ENCODE data around the gene C3orf20. TPM values are rescaled to one million over a fixed set of nuclear protein-coding genes. Genes with fewer than 3 reads are reported as not detected.

C3orf20 gene
- total RNA-seq, 2 donors from 2014 or later = 0.12 to 0.42 TPM

DNA sequence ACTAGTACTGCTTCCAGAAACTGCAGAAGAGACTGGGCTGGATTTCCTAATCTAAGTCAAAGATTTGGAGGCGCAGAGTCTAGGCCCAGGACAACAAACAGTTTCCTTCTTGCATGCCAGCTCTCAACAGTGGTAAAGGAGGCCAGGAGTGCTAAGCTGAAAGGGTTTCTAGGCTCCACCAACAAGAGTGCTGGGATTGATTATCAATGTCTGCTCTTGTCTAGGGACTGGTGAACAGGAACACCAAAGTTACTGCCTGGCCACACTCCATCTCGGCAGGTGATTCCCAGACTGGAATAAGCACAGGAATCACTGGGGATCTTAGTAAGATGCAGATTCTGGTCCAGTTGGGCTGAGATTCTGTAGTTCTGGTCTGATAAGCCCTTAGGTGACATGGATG is 121.1 kb downstream of the C3orf20 start:
- Mint-ChIP-seq H3K4me3 (no peak overlapping the region), H3K27me3 (peaks cover 31% of the 10 kb centered on the region), H3K27ac (no peak overlapping the region), H3K36me3 (ENCODE audit: low read depth) (peaks cover 2% of the 10 kb centered on the region), H3K4me1 (peaks cover 2% of the 10 kb centered on the region)
- ATAC-seq (no peak), DNase-seq (no peak)
- H3K9me3 ChIP-seq (ENCODE audit: control insufficient read depth, low read length, poor library complexity, severe bottlenecking) = no peaks in the 10 kb centered on the region

DNA sequence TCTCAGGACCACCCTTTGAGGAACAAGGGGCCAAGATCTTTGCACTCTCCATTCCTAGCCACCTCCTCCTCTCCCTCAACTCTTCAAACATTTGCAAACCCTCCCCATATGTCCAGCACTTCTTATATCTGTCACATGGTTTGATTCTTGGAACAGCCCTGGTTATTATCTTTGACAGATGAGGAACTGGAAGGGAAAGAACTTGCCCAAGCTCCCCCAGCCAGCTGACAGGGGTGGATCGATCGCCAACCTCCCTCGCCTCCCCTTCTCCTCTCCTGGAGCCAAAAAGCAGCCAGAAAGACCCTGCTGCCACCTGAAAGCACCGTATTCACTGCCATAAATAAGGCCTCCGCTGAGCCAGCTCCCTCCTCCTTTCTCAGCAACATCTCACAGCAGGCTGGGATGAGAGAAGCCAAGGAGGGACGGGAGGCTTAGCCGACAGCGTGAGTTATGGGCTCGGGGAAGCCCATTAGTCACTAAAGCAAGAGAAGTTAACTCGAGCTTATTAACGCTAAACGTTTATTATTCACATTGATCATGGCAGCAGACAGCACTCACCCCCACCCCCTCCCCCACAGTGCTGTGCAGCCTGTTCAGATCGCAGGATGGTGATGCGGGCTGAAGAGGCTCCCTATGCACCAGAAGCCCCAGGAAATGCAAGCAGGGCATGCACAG is 121.6 kb downstream of the C3orf20 start:
- no peak for ATAC-seq
- no peaks in the 10 kb centered on the region for H3K9me3 ChIP-seq (ENCODE audit: control insufficient read depth, low read length, poor library complexity, severe bottlenecking)
- Mint-ChIP-seq H3K27ac (no peak overlapping the region), H3K4me1 (no peaks in the 10 kb centered on the region), H3K27me3 (peaks cover 28% of the 10 kb centered on the region), H3K4me3 (no peak overlapping the region), H3K36me3 (ENCODE audit: low read depth) (peaks cover 2% of the 10 kb centered on the region)
- DNase-seq = no peak

DNA sequence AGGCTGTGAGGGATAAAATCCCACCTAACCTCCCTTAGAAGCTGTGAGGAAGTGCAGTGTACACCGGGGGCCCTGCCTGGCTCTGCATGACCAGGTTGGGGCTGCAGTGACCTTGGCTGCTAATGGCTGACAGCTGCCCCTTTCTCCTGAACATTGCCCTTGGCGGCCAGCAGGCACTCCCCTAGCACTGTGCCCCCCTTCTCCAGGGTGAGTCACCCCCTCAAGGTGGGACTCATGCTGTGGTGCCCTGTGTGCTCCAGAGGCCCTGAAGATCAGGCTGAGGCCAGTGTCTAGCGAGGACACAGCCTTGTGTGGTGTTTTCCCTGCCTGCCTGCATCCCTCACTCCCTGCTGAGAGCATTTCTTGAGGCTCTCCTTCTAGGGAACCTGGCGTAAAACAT is 122.8 kb downstream of the C3orf20 start:
- H3K9me3 ChIP-seq (ENCODE audit: control insufficient read depth, low read length, poor library complexity, severe bottlenecking) = no peaks in the 10 kb centered on the region
- DNase-seq (no peak), ATAC-seq (no peak)
- Mint-ChIP-seq H3K27me3 (peaks cover 25% of the 10 kb centered on the region), H3K4me3 (no peak overlapping the region), H3K4me1 (no peaks in the 10 kb centered on the region), H3K27ac (no peak overlapping the region), H3K36me3 (ENCODE audit: low read depth) (peaks cover 2% of the 10 kb centered on the region)

DNA sequence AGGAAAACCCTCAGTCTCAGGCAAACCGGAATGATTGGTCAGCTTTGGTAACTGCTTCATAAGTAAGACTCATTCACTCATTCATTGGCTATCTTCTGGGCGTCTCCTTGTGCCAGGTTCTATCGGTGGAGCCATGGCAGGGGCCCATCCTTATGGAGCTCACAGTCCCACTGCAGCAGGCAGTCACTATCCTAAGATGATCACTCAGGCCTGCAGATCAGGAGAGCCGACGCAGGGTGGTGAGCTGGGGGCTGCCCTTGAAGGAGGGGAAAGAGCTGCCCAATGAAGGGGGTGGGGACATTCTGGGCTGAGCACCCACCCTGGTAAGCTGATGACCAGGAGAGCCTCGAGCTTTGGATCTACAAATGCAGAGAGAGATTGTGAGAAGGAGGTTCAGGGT is 123.3 kb downstream of the C3orf20 start:
- peaks cover 25% of the 10 kb centered on the region for H3K27me3 Mint-ChIP-seq
- no peak overlapping the region for H3K27ac Mint-ChIP-seq
- no peak overlapping the region for H3K4me3 Mint-ChIP-seq
- H3K4me1 Mint-ChIP-seq = peaks cover 2% of the 10 kb centered on the region
- no peaks in the 10 kb centered on the region for H3K9me3 ChIP-seq (ENCODE audit: control insufficient read depth, low read length, poor library complexity, severe bottlenecking)
- no peak for DNase-seq
- peaks cover 4% of the 10 kb centered on the region for H3K36me3 Mint-ChIP-seq (ENCODE audit: low read depth)
- no peak for ATAC-seq

DNA sequence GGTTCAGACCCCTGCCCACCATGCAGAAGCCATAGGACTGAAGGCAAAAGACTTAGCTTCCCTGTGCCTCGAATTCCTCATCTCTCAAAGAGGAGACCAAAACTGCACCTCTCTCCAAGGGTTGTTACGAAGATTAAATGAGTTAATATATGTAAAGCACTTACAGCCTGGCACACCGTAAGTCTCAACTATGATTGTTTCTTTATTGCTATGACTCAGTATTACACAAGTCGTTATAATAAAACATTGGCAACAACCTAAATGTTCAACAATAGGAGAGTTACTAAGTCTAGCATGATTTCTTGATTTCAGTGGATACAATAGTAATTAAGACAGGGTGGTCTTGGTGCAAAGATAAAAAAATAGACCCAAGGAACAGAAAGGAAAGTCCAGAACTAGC is 124.2 kb downstream of the C3orf20 start:
- no peaks in the 10 kb centered on the region for H3K9me3 ChIP-seq (ENCODE audit: control insufficient read depth, low read length, poor library complexity, severe bottlenecking)
- Mint-ChIP-seq H3K4me3 (no peak overlapping the region), H3K4me1 (peaks cover 5% of the 10 kb centered on the region), H3K27me3 (peaks cover 33% of the 10 kb centered on the region), H3K36me3 (ENCODE audit: low read depth) (peaks cover 4% of the 10 kb centered on the region), H3K27ac (no peak overlapping the region)
- DNase-seq (no peak), ATAC-seq (no peak)

DNA sequence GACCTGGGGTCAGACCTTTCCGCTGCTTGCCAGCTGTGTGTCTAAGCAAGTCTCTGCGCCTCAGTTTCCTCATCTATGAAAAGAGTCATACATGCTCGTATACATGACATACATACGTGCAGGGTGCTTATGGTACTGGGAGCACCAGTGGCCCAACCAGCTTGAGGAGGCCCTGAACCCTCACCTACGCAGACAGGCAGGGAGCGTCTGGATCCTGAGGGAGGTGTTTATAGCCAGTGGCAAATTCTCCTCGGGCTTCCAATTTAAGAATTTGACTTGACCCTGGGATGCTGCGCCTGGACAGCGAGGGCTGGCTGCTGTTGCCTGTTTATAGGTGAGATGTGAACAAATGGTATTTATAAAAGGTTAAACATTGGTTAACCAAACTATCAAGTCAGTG is 126.1 kb downstream of the C3orf20 start:
- Mint-ChIP-seq H3K27ac (no peak overlapping the region), H3K27me3 (peaks cover 47% of the 10 kb centered on the region), H3K4me1 (peaks cover 11% of the 10 kb centered on the region), H3K4me3 (no peak overlapping the region), H3K36me3 (ENCODE audit: low read depth) (peaks cover 9% of the 10 kb centered on the region)
- no peak for ATAC-seq
- no peak for DNase-seq
- H3K9me3 ChIP-seq (ENCODE audit: control insufficient read depth, low read length, poor library complexity, severe bottlenecking) = no peaks in the 10 kb centered on the region

DNA sequence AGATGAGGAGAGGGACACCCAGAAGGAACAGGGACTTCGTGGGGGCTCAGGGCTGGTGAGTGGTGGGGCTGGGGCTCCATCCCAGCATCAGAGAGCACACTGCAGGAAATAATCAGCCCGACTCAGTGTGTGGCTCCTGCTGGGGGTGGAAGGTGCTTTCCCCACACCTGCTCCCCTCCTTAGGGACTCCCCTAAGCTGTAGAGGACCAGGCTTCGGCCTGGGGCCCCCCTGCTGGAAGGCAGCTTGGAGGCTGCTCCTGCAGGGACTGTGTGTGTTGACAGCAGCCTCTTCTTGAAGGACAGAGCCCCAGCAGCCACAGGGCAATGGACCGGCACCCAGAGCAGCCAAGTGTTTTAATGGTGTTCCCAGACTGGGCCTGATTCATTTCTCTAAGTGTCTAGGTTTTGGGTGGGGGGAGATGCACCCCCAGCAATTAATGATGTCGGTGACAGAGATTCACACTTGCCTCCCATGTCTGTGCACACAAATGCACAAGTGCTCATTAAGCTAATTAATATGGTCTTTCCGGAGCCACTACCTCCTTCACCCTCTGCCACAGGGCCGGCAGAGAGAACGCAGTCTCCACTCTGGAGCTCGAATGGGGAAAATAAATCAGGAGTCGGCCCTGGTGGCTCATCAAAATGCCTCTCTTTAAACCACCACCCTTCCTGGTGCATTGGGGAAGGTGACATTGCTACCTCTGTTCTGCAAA is 126.9 kb downstream of the C3orf20 start:
- DNase-seq = no peak
- peaks cover 9% of the 10 kb centered on the region for H3K36me3 Mint-ChIP-seq (ENCODE audit: low read depth)
- no peak overlapping the region for H3K27ac Mint-ChIP-seq
- peaks cover 11% of the 10 kb centered on the region for H3K4me1 Mint-ChIP-seq
- no peaks in the 10 kb centered on the region for H3K9me3 ChIP-seq (ENCODE audit: control insufficient read depth, low read length, poor library complexity, severe bottlenecking)
- H3K4me3 Mint-ChIP-seq = no peak overlapping the region
- no peak for ATAC-seq
- H3K27me3 Mint-ChIP-seq = peaks cover 55% of the 10 kb centered on the region

DNA sequence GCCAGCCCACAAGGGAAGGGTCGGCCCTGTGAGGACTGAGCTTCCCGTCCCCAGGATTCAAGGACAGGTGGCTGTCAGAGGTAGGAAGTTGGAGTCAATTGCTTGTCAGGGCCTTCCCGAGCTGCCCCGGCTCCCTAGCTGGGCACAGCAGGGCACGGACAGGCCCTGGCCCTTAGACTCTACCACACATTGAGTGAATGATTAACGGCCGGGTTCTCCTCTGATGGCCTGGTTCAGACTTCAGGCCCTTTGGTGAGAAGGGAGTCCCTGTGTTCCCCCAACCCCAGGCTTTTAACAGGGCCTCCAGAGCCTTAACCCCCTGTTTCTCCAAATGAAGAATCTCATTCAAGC is 127.4 kb downstream of the C3orf20 start:
- H3K27ac Mint-ChIP-seq = no peak overlapping the region
- H3K9me3 ChIP-seq (ENCODE audit: control insufficient read depth, low read length, poor library complexity, severe bottlenecking) = no peaks in the 10 kb centered on the region
- no peak for DNase-seq
- H3K4me3 Mint-ChIP-seq = no peak overlapping the region
- peaks cover 9% of the 10 kb centered on the region for H3K36me3 Mint-ChIP-seq (ENCODE audit: low read depth)
- ATAC-seq = no peak
- peaks cover 59% of the 10 kb centered on the region for H3K27me3 Mint-ChIP-seq
- H3K4me1 Mint-ChIP-seq = peaks cover 11% of the 10 kb centered on the region

DNA sequence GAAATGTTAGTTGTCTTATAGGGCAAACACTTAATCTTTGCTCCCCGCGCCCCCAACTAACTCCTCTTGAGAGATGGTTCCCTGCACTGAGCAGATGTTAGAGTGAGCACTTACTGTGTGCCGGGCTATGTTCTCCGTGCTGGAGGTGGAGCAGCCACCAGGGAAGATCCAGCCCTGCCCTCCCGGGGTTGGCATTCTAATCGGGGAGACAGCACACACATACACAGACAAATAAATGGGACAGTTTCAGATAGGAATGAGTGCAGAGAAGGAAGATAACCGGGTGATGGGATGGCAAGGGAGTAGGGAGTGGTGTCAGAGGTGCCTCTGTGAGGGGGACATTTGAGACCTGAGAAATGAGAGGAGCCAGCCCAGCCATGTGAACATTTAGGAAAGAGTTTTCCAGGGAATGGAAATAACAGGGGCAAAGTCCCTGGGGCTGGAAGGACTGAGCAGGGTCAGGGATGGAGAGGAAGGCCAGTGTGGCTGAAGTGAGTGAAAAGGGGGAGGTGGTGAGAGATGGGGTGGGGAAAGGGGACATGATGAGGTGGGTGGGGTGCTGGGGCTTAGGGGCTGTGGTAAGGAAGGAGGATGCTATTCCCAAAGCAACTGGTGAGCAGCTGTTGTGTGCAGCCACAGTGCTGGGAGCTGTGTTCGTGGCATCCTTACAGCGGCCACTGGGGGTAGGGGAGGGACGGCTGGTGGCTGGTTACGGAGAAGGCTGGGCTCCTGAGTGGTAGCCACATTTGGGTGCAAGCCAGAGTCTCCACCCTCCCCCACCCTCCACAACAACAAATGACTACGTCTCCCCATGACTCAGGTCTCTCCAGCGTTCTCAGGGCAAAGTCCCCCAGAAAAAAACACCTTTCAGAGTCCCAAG is 128.4 kb downstream of the C3orf20 start:
- Mint-ChIP-seq H3K27ac (peak overlapping the region; percentile 67), H3K4me1 (peaks cover 11% of the 10 kb centered on the region), H3K4me3 (no peak overlapping the region), H3K27me3 (peaks cover 65% of the 10 kb centered on the region), H3K36me3 (ENCODE audit: low read depth) (peaks cover 9% of the 10 kb centered on the region)
- ATAC-seq (no peak), DNase-seq (no peak)
- H3K9me3 ChIP-seq (ENCODE audit: control insufficient read depth, low read length, poor library complexity, severe bottlenecking) = no peaks in the 10 kb centered on the region

DNA sequence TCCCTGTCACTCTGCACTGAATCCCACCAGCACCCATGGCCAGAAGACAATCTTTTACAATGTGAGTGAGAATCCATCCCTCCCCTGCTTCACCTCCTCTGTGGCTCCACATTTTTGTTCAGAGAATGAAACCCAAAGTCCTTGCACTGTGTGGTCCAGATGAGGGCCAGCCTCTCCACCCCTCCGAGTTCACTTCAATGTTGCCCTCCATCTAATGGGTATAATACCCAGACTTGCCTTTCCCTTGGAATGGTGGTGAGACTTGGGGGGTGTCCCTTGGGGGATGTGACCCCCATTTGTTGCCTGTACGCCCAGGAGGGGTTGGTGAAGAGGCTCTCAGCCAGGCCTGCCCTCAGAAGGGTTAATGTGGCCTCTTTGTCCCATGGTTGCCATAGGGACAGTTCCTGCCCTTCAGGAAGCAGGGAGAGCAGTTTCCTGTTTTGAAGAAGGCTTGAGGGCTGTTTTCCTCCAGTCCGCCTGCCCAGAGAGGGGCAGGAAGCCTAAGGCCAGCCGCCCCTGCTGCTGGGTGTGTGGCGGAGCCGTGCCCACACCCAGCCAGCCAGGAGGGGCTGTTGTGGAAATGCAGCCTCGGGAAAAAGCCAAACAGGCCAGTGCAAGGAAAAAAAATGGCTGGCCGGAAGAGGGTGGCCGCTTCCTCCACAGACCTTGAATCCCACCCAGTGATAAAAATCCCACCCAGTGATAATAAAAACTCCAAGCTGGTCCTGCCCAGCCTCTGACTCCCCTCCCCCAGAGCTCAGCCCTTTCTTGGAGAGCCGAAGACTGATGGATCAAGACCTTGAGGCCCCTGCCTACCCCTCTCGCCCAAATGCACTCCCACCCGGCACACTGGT is 129.3 kb downstream of the C3orf20 start:
- no peaks in the 10 kb centered on the region for H3K9me3 ChIP-seq (ENCODE audit: control insufficient read depth, low read length, poor library complexity, severe bottlenecking)
- Mint-ChIP-seq H3K4me1 (peaks cover 11% of the 10 kb centered on the region), H3K27ac (peak overlapping the region; percentile 67), H3K4me3 (peak overlapping the region; percentile 53), H3K36me3 (ENCODE audit: low read depth) (peaks cover 8% of the 10 kb centered on the region), H3K27me3 (peaks cover 70% of the 10 kb centered on the region)
- no peak for DNase-seq
- no peak for ATAC-seq

DNA sequence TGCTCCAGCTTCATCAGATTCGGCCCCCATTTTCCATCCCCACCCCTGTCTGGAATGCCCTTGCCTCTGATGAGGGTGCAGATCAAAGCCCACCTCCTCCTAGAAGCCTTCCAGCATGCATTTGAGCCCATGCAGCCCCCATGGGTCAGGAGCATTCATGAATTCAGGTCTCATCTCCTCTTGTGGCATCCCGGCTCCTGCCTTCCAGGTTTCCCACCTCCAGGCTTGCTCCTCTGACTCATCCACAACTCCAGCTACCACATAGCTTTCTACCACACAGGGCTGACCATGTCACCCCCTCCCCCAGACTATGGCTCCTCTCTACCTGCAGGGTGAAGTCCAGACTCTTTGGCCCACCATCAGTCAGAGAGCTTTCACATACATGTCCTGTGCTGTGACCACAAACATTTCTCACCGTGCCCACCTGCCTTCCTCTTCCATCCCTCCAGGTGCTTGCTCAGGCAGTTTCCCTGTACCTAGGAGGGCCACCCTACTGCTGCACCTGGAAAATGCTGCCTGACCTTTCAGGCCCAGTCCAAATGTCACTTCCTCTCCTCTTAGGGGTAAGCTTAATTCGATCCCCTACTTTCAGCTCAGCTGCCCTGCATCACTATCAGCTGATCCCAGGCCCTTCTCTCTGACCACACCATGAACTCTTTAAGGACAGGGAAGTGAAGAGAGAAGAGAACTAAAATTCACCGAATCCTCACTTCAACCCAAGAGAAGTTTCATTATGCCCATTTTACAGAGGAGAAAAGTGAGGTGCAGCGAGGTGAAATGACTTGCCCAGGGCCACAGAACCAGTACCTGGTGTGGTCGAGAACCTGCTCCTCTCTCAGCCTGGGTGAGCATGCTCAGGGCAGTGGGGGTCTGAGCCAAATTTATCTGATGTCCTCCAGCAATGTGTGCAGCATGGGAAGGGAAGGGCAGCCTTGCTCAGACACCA is 130.2 kb downstream of the C3orf20 start:
- no peaks in the 10 kb centered on the region for H3K9me3 ChIP-seq (ENCODE audit: control insufficient read depth, low read length, poor library complexity, severe bottlenecking)
- Mint-ChIP-seq H3K4me1 (peaks cover 11% of the 10 kb centered on the region), H3K36me3 (ENCODE audit: low read depth) (peaks cover 7% of the 10 kb centered on the region), H3K4me3 (peak overlapping the region; percentile 53), H3K27me3 (peaks cover 70% of the 10 kb centered on the region), H3K27ac (peak overlapping the region; percentile 67)
- DNase-seq (no peak), ATAC-seq (no peak)

DNA sequence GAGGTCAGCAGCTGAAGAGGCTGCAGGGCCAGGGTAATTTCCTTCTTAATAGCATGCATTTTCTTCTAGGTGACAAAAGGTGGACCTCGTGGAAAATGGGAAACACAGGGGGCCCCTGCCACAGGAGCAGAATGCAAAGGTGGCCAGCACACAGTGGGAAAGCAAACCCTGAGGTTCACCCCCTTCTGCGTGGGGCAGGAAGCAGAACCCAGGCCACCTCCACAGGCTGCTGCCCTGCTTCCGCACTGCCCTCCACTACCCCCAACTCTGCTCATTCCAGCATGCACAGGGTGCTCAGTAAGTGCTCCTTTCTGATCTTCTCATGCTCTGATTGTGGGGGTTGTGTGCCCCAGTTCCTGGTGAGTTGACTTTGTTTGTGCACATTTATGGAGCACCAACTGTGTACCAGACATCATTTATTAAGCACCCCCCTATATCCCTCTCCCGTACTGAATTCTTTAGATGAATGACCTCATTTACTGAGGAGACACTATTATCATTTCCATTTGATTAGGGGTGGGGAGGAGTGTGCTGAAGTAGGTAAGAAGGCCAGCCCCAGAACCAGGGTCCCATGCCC is 131.1 kb downstream of the C3orf20 start:
- DNase-seq (no peak), ATAC-seq (no peak)
- H3K36me3 Mint-ChIP-seq (ENCODE audit: low read depth) = peaks cover 7% of the 10 kb centered on the region
- no peak overlapping the region for H3K27ac Mint-ChIP-seq
- peaks cover 70% of the 10 kb centered on the region for H3K27me3 Mint-ChIP-seq
- H3K4me3 Mint-ChIP-seq = no peak overlapping the region
- no peaks in the 10 kb centered on the region for H3K9me3 ChIP-seq (ENCODE audit: control insufficient read depth, low read length, poor library complexity, severe bottlenecking)
- H3K4me1 Mint-ChIP-seq = peaks cover 12% of the 10 kb centered on the region

All from T-helper 17 cell (primary cell).